Uterus (tissue), 2 donors: Measurements from ENCODE around the gene PSMD1.

Experiments
- CTCF ChIP-seq, 4 experiments: fragments of 200-600 bp in 2 of 4; fragments of 450-650 bp in 2 of 4; sonication (generic) in 2 of 4; IDR thresholded peaks; one replicate each; pipeline ENCODE4 v1.5.1; 2016 to 2019; ENCODE audit warnings: antibody characterized with exemption in 4 of 4, mild to moderate bottlenecking in 2 of 4, moderate library complexity in 1 of 4
- POLR2A ChIP-seq, 2 donors: fragments of 450-650 bp; IDR thresholded peaks; one replicate each; pipeline ENCODE4 v1.6.1; 2016; ENCODE audit warnings: antibody characterized with exemption in 2 of 2, mild to moderate bottlenecking in 1 of 2, moderate library complexity in 1 of 2

GRCh38 chr2:231011526-231011925 lies 45.1 kb upstream of the PSMD1 start:
- no peak for TF ChIP-seq CTCF (IDR thresholded peaks at IDR 0.05)
- TF ChIP-seq POLR2A (IDR thresholded peaks at IDR 0.05), result no peak
